Esophagus muscularis mucosa (tissue), 4 donors: ENCODE data around the gene ARHGEF10L. TPM values are rescaled to one million over a fixed set of nuclear protein-coding genes. Genes with fewer than 3 reads are reported as not detected.

Experiments
- DNase-seq: peaks from one replicate; pipeline ENCODE4 v3.0.0-alpha.2; 2017; ENCODE audit errors: extremely low spot score
- H3K27ac ChIP-seq, 4 donors: fragments of 200-600 bp; sonication (generic); replicated peaks in 1 of 4; 1 replicate in 3 of 4; 2 replicates in 1 of 4; pipeline ENCODE4 v1.5.1; 2016 to 2019; ENCODE audit warnings: mild to moderate bottlenecking in 1 of 4
- H3K27me3 ChIP-seq, 4 donors: fragments of 200-600 bp; sonication (generic); one replicate each; pipeline versions ENCODE4 v1.5.1 to v1.6.0; 2016 to 2019
- H3K36me3 ChIP-seq, 4 donors: fragments of 200-600 bp; sonication (generic); one replicate each; pipeline ENCODE4 v1.5.1; 2016 to 2019
- H3K4me1 ChIP-seq, 4 donors: fragments of 200-600 bp; sonication (generic); one replicate each; pipeline ENCODE4 v1.5.1; 2016 to 2019
- H3K4me3 ChIP-seq, 4 donors: fragments of 200-600 bp; sonication (generic); 1 replicate in 2 of 4; 2 replicates in 2 of 4; pipeline ENCODE4 v1.5.1; 2016 to 2019; ENCODE audit warnings: mild to moderate bottlenecking in 4 of 4, moderate library complexity in 1 of 4
- H3K9me3 ChIP-seq, 4 donors: fragments of 200-600 bp; sonication (generic); 1 replicate in 3 of 4; 2 replicates in 1 of 4; pipeline ENCODE4 v1.5.1; 2016 to 2019
- EP300 ChIP-seq: sonication (generic); formaldehyde crosslinking; IDR thresholded peaks from one replicate; pipeline ENCODE4 v1.6.1; 2017; ENCODE audit warnings: antibody characterized with exemption
- POLR2A ChIP-seq: fragments of 450-650 bp; IDR thresholded peaks from one replicate; pipeline ENCODE4 v1.6.1; 2017; ENCODE audit warnings: antibody characterized with exemption, moderate library complexity, mild to moderate bottlenecking, low read depth
- POLR2AphosphoS5 ChIP-seq, 2 donors: sonication (generic); formaldehyde crosslinking; IDR thresholded peaks; one replicate each; pipeline ENCODE4 v1.6.1; 2017; ENCODE audit warnings: antibody characterized with exemption in 2 of 2
- WGBS: methylation state at CpG from one replicate; pipeline ENCODE4 v1.1.5; 2018; 5-methylcytosine and 5-hydroxymethylcytosine counted together
- intact Hi-C: fragments of 100-400 bp; cut with DNase I; formaldehyde crosslinking; loops from one replicate; pipeline ENCODE4 v1.15.1; 2023
- total RNA-seq, 4 donors: library from RNA; depleted of rRNA; stranded (reverse); fragments of >200 nt; gene quantifications; one replicate each; pipeline versions ENCODE4 v1.1.0 to v1.2.1, GENCODE V29; 2016
- TF ChIP-seq, protein P1 (sequence below), 3 experiments: fragments of 200-600 bp in 2 of 3; fragments of 450-650 bp in 1 of 3; sonication (generic) in 2 of 3; IDR thresholded peaks; one replicate each; pipeline ENCODE4 v1.5.1; 2017 to 2019; ENCODE audit warnings: antibody characterized with exemption in 3 of 3, mild to moderate bottlenecking in 2 of 3, moderate library complexity in 1 of 3

ARHGEF10L gene
- total RNA-seq, 4 donors from 2014 or later, result 46.6 to 93.0 (median 66.9) TPM

DNA sequence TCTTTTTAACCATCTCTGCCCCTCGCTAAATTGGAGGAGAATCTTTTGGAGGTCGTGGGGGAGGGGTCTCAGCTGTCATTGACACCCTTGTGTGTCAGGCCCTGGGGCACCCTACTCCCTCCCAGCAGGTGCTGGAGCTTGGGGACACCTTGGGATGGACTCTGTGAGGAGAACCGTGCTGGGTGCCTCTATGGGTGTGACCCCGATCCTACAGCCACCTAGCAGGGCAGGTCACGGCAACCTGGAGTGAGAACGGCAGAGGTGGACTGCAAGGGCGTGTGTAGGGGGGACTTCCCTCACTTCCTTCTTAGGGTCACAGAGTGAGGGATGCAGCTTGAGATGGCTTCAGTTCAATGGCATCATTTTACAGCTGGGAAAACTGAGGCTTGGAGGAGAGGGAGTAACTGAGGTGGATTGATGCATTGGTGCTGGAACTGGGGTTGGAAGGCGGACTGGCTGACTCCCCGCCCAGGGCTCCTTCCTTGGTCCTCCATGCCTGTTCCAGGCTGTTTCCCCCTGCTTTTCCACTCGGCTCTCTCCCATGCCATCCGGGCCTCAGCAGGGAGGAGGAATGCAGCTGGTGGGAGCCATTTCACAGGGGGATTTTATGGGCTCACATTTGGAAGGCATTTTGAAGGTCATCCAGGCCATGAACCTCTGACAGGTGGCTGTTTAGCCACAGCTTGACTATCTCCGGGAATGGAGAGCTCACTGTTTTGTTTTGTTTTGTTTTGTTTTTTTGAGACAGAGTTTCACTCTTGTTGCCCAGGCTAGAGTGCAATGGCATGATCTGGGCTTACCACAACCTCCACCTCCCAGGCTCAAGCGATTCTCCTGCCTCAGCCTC is 18.8 kb upstream of the ARHGEF10L start:
- 72% methylated on average over 9 of the region's 13 CpGs for WGBS

DNA sequence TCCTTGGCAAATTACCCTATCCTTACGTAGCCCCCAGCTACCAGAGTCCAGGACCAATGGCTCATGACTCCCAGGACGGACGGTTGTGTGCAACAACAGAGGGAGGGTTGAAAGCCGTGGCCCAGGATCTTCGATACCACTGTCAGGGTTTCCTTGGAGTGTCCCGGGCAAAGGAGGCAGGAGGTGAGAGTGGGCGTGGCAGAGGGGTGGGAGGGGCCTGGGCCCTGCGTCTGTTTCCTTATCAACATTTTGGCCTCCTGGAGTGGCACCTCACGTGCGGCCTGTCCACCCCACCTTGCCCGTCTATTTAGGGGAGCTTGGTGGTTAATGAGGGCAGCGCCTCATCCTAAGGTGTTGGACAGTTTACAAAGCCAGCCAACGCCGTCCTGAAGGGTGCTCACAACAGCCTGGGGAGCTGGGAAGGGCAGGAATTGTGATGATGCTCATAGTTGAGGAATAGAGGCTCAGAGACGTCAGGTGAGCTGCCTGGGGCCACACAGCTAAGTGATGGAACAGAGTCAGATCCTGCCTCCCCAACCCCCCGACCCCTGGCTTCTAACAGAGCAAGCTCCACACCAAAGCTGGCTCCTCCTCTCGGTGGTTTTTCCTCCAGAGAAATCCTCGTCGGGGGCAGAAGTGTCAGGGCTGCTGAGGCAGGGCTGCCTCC is 17.4 kb upstream of the ARHGEF10L start:
- 82% methylated on average over 9 of the region's 19 CpGs for WGBS
- intact Hi-C loops, result no loop called here
- no peaks in the 10 kb centered on the region for H3K36me3 ChIP-seq
- H3K27ac ChIP-seq, result no peak overlapping the region
- DNase-seq, result no peak
- TF ChIP-seq POLR2A (no peak), EP300 (no peak), POLR2AphosphoS5 (IDR thresholded peaks at IDR 0.05) (no peak)
- TF ChIP-seq, protein P1, sequence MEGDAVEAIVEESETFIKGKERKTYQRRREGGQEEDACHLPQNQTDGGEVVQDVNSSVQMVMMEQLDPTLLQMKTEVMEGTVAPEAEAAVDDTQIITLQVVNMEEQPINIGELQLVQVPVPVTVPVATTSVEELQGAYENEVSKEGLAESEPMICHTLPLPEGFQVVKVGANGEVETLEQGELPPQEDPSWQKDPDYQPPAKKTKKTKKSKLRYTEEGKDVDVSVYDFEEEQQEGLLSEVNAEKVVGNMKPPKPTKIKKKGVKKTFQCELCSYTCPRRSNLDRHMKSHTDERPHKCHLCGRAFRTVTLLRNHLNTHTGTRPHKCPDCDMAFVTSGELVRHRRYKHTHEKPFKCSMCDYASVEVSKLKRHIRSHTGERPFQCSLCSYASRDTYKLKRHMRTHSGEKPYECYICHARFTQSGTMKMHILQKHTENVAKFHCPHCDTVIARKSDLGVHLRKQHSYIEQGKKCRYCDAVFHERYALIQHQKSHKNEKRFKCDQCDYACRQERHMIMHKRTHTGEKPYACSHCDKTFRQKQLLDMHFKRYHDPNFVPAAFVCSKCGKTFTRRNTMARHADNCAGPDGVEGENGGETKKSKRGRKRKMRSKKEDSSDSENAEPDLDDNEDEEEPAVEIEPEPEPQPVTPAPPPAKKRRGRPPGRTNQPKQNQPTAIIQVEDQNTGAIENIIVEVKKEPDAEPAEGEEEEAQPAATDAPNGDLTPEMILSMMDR (IDR thresholded peaks at IDR 0.05), result no peak
- no peaks in the 10 kb centered on the region for H3K9me3 ChIP-seq
- peaks cover 2 to 15% (median 14%) of the 10 kb centered on the region in 4 donors for H3K4me1 ChIP-seq
- no peaks in the 10 kb centered on the region for H3K27me3 ChIP-seq
- H3K4me3 ChIP-seq, result no peak overlapping the region

More for the DNA sequence above, 18.8 kb upstream of the ARHGEF10L start:
- no peak for DNase-seq
- Histone ChIP-seq H3K36me3 (no peaks in the 10 kb centered on the region), H3K27me3 (no peaks in the 10 kb centered on the region), H3K27ac (no peak overlapping the region), H3K4me1 (peaks cover 0 to 14% (median 12%) of the 10 kb centered on the region in 4 donors), H3K4me3 (no peak overlapping the region), H3K9me3 (no peaks in the 10 kb centered on the region)
- intact Hi-C loops, result no loop called here
- TF ChIP-seq POLR2AphosphoS5 (IDR thresholded peaks at IDR 0.05) (no peak), POLR2A (no peak), EP300 (no peak)
- TF ChIP-seq, protein P1 (IDR thresholded peaks at IDR 0.05), result no peak

DNA sequence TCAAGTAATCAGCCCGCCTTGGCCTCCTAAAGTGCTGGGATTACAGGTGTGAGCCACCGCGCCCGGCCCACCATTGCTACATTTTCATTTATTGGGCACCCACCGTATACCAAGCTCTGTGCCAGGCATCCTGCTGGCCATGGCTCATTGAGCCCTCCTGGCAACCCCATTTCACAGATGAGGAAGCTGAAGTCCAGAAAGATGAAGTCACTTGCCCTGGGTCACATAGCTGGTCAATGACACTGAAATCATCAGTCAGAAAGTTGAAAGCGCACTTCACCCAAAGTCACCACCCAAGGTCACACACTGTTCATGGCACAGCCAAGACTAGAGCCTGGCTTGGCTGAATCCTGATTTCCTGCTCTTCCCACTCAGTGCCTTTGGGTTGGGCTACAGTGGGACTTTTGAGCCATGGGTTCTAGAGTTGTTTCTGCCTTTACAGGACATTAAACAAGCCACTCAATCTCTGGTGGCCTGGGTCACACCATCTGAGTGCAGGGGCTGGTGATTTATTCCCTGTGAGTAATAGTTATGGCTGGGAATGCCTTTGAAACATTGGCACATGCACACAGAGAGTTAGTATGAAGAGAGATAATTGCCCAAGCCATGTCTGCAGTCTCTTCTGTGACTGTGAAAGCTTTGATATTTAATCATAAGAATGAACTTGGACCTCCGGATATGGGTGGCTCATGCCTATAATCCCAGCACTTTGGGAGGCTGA is 16.0 kb upstream of the ARHGEF10L start:
- WGBS, result 95% methylated on average over 7 of the region's 7 CpGs
- DNase-seq, result no peak

GRCh38 chr1:17524645-17525044 is 14.9 kb upstream of the ARHGEF10L start:
- H3K9me3 ChIP-seq, result no peaks in the 10 kb centered on the region
- no peak overlapping the region for H3K4me3 ChIP-seq
- intact Hi-C loops, result no loop called here
- no peak for DNase-seq
- WGBS, result 89% methylated on average over 2 of the region's 2 CpGs
- no peak overlapping the region for H3K27ac ChIP-seq
- H3K36me3 ChIP-seq, result no peaks in the 10 kb centered on the region
- TF ChIP-seq, protein P1 (IDR thresholded peaks at IDR 0.05), result no peak
- TF ChIP-seq POLR2AphosphoS5 (IDR thresholded peaks at IDR 0.05) (no peak), POLR2A (no peak), EP300 (no peak)
- H3K27me3 ChIP-seq, result no peaks in the 10 kb centered on the region
- H3K4me1 ChIP-seq, result peaks cover 8 to 38% (median 35%) of the 10 kb centered on the region in 4 donors

More for the DNA sequence above, 16.0 kb upstream of the ARHGEF10L start:
- Histone ChIP-seq H3K36me3 (no peaks in the 10 kb centered on the region), H3K4me3 (no peak overlapping the region), H3K27ac (no peak overlapping the region), H3K9me3 (no peaks in the 10 kb centered on the region), H3K4me1 (peaks cover 8 to 29% (median 28%) of the 10 kb centered on the region in 4 donors), H3K27me3 (no peaks in the 10 kb centered on the region)
- intact Hi-C loops, result no loop called here
- TF ChIP-seq POLR2A, result no peak
- no peak for TF ChIP-seq POLR2AphosphoS5 (IDR thresholded peaks at IDR 0.05)
- TF ChIP-seq, protein P1 (IDR thresholded peaks at IDR 0.05), result no peak
- no peak for TF ChIP-seq EP300
